OCI-LY1 (cell line): ENCODE data around the gene EPS8L3.

Source experiments
- CTCF ChIP-seq: fragments of 200-600 bp; sonication (generic), shearing (Covaris generic); IDR thresholded peaks from 2 replicates; pipeline ENCODE4 v1.5.1; 2017; ENCODE audit warnings: mild to moderate bottlenecking, antibody characterized with exemption, low read length, moderate library complexity, mixed read lengths
- EZH2 ChIP-seq: fragments of 200-600 bp; sonication (generic), shearing (Covaris generic); IDR thresholded peaks from 2 replicates; pipeline ENCODE4 v1.8.0; 2017; ENCODE audit warnings: borderline replicate concordance, mixed run types, mild to moderate bottlenecking, antibody characterized with exemption, low read length, moderate library complexity, mixed read lengths

GRCh38 chr1:109792056-109792831 lies 28.5 kb upstream of the EPS8L3 start:
- no peak for TF ChIP-seq EZH2
- TF ChIP-seq CTCF: no peak
